HepG2 (cell line): ENCODE results near the gene POLR2B.

Experiments used
- EP300 ChIP-seq, 3 experiments: sonication (generic) in 1 of 3; formaldehyde crosslinking in 1 of 3; IDR thresholded peaks; 2 replicates each; pipeline versions ENCODE4 v1.5.1 to v1.6.1; 2011 to 2020; ENCODE audit warnings: low read depth in 2 of 3, low read length in 2 of 3, borderline replicate concordance in 1 of 3, improper control_type of control experiment in 1 of 3, mild to moderate bottlenecking in 1 of 3, missing genetic modification reagents in 1 of 3, moderate library complexity in 1 of 3
- NR2F1 ChIP-seq, 2 experiments: fragments of 450-650 bp in 1 of 2; formaldehyde crosslinking in 1 of 2; IDR thresholded peaks; 2 replicates each; pipeline versions ENCODE4 v1.5.0 to v1.6.1; 2016 to 2020; ENCODE audit warnings: mild to moderate bottlenecking in 1 of 2, missing compliant biosample characterization in 1 of 2, missing genetic modification reagents in 1 of 2, moderate library complexity in 1 of 2

GRCh38 chr4:57051095-57051494 lies 72.4 kb downstream of the POLR2B start:
- TF ChIP-seq EP300 (IDR thresholded peaks at IDR 0.05; ENCODE audit: low read depth in 2 of 2, low read length in 2 of 2), result no peak
- no peak for TF ChIP-seq EP300 (CRISPR knock-in tag; IDR thresholded peaks at IDR 0.05; ENCODE audit: borderline replicate concordance)
- no peak for TF ChIP-seq NR2F1 (CRISPR knock-in tag; IDR thresholded peaks at IDR 0.05)
